Endothelial cell of umbilical vein (primary cell): Measurements from ENCODE around the gene MFSD2A.

ENCODE experiments used
- EZH2 ChIP-seq: IDR thresholded peaks from 2 replicates; pipeline ENCODE4 v1.6.1; 2012; ENCODE audit warnings: borderline replicate concordance, low read depth, mild to moderate bottlenecking, moderate library complexity, low read length, inconsistent platforms; ENCODE audit not compliant: severe bottlenecking
- FOS ChIP-seq: IDR thresholded peaks from 2 replicates; pipeline ENCODE4 v1.6.1; 2011; ENCODE audit warnings: mild to moderate bottlenecking, low read length, moderate library complexity, borderline replicate concordance; ENCODE audit not compliant: insufficient read depth
- GATA2 ChIP-seq: IDR thresholded peaks from 2 replicates; pipeline ENCODE4 v1.7.0; 2011; ENCODE audit warnings: low read depth, mild to moderate bottlenecking, moderate library complexity, mixed read lengths, low read length; ENCODE audit not compliant: insufficient read length, insufficient read depth
- JUN ChIP-seq: IDR thresholded peaks from 2 replicates; pipeline ENCODE4 v1.6.1; 2011; ENCODE audit warnings: borderline replicate concordance, low read depth; ENCODE audit not compliant: insufficient read length, insufficient read depth
- MAX ChIP-seq: IDR thresholded peaks from 2 replicates; pipeline ENCODE4 v1.6.1; 2011; ENCODE audit not compliant: insufficient read depth, insufficient read length
- MYC ChIP-seq: IDR thresholded peaks from one replicate; pipeline ENCODE4 v1.6.1; 2011; ENCODE audit warnings: mild to moderate bottlenecking, low read depth, low read length
- POLR2A ChIP-seq: IDR thresholded peaks from 2 replicates; pipeline ENCODE4 v1.6.1; 2012; ENCODE audit warnings: low read depth, mild to moderate bottlenecking, control low read depth, low read length
- POLR2AphosphoS5 ChIP-seq: IDR thresholded peaks from 2 replicates; pipeline ENCODE4 v1.6.1; 2012; ENCODE audit warnings: low read depth, mild to moderate bottlenecking, control low read depth, low read length, moderate library complexity; ENCODE audit not compliant: insufficient read depth
- TF ChIP-seq, protein P1 (sequence below), 2 donors: IDR thresholded peaks; 1 replicate in 1 of 2; 2 replicates in 1 of 2; pipeline ENCODE4 v1.5.1; 2011; ENCODE audit warnings: low read length in 2 of 2, mild to moderate bottlenecking in 2 of 2, moderate library complexity in 2 of 2, control low read depth in 1 of 2, inconsistent platforms in 1 of 2, low read depth in 1 of 2; ENCODE audit not compliant: insufficient read depth in 1 of 2; ENCODE audit errors: extremely low read depth in 1 of 2

- TF ChIP-seq, protein P1, sequence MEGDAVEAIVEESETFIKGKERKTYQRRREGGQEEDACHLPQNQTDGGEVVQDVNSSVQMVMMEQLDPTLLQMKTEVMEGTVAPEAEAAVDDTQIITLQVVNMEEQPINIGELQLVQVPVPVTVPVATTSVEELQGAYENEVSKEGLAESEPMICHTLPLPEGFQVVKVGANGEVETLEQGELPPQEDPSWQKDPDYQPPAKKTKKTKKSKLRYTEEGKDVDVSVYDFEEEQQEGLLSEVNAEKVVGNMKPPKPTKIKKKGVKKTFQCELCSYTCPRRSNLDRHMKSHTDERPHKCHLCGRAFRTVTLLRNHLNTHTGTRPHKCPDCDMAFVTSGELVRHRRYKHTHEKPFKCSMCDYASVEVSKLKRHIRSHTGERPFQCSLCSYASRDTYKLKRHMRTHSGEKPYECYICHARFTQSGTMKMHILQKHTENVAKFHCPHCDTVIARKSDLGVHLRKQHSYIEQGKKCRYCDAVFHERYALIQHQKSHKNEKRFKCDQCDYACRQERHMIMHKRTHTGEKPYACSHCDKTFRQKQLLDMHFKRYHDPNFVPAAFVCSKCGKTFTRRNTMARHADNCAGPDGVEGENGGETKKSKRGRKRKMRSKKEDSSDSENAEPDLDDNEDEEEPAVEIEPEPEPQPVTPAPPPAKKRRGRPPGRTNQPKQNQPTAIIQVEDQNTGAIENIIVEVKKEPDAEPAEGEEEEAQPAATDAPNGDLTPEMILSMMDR (IDR thresholded peaks at IDR 0.05; ENCODE audit: extremely low read depth in 1 of 2, insufficient read depth in 1 of 2, low read depth in 1 of 2, low read length in 2 of 2) = no peak
- no peak for TF ChIP-seq MYC
- TF ChIP-seq POLR2AphosphoS5 = no peak
- TF ChIP-seq EZH2 = no peak
- TF ChIP-seq POLR2A = no peak
- TF ChIP-seq MAX = no peak
- no peak for TF ChIP-seq JUN
- TF ChIP-seq FOS = no peak
- no peak for TF ChIP-seq GATA2
Measured at GRCh38 chr1:39960431-39960958, 5.5 kb downstream of the MFSD2A start.
